Cardiac fibroblast (primary cell): ENCODE measurements around the gene MAFG.

Source experiments
- DNase-seq, 2 donors: peaks; one replicate each; pipeline versions ENCODE4 v3.0.0 to v3.0.0-alpha.2; 2010; ENCODE audit warnings: low read depth in 2 of 2
- H3K4me3 ChIP-seq, 2 donors: replicated peaks in 1 of 2; 1 replicate in 1 of 2; 2 replicates in 1 of 2; pipeline ENCODE4 v1.5.1; 2011; ENCODE audit warnings: low read depth in 2 of 2, low read length in 2 of 2, mild to moderate bottlenecking in 2 of 2, moderate library complexity in 1 of 2
- CTCF ChIP-seq: IDR thresholded peaks from one replicate; pipeline ENCODE4 v1.5.1; 2011; ENCODE audit warnings: low read depth, mild to moderate bottlenecking, low read length, inconsistent platforms

MAFG gene

GRCh38 chr17:81909966-81910839, 17.3 kb downstream of the MAFG start:
- H3K4me3 ChIP-seq: peak overlapping the region; percentile 78
- no peak for DNase-seq
- no peak for TF ChIP-seq CTCF

GRCh38 chr17:81909231-81909630, 18.3 kb downstream of the MAFG start:
- no peak for DNase-seq
- TF ChIP-seq CTCF: no peak
- no peak overlapping the region for H3K4me3 ChIP-seq

- no peak for DNase-seq
- TF ChIP-seq CTCF: no peak
- no peak overlapping the region for H3K4me3 ChIP-seq
These were observed 18.7 kb downstream of the MAFG start for GRCh38 chr17:81908793-81909192.

- no peak for DNase-seq
- peak; percentile 4 for TF ChIP-seq CTCF
- H3K4me3 ChIP-seq: no peak overlapping the region
These were observed 20.1 kb downstream of the MAFG start for GRCh38 chr17:81907219-81908145.

GRCh38 chr17:81906476-81907218, 20.9 kb downstream of the MAFG start:
- DNase-seq: no peak
- TF ChIP-seq CTCF: no peak
- H3K4me3 ChIP-seq: no peak overlapping the region

- H3K4me3 ChIP-seq: no peak overlapping the region
- no peak for TF ChIP-seq CTCF
- DNase-seq: no peak
These were observed 21.5 kb downstream of the MAFG start for GRCh38 chr17:81905993-81906392.
